NCI-H1694 treated with DMSO at 0.1 percent for 48 hours (cell line): ENCODE results near the gene HSD17B11.
A peak's percentile ranks its signal among the peaks of the same experiment; 100 is the strongest.
"Not testable (repeated sequence)": the region's sequence is repeated elsewhere in the genome, so short reads cannot be mapped to it uniquely, and the experiment has no call there.

ENCODE experiments used
- DNase-seq: peaks from one replicate; lab custom pipeline; 2025; lab: John Stamatoyannopoulos, UW

The HSD17B11 gene

GRCh38 chr4:87390891-87391575, at the start of gene HSD17B11:
TSS of gene HSD17B11 (minus strand) at chr4:87391188. CDS start at chr4:87391070, 118 bp downstream.
- peak; percentile 84 for DNase-seq

DNA sequence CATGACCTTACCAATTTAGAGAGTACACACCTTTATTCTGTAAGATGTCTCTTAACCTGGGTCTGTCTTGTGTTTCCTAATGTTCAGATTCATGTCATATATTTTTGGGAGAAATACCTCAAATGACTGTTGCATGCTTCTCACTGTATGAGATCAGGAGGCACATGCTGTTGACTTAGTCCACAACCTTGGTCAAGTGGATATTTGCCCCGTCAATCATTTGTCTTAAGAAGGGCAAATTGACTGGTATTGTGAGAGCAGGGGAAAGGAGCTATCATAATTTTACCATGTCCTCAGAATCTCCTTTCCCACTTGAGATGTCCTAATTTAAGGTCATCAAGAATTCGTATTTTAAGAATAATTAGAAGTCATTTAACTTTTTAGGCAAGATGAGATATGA, 42.4 kb upstream of the HSD17B11 start:
- no peak for DNase-seq

DNA sequence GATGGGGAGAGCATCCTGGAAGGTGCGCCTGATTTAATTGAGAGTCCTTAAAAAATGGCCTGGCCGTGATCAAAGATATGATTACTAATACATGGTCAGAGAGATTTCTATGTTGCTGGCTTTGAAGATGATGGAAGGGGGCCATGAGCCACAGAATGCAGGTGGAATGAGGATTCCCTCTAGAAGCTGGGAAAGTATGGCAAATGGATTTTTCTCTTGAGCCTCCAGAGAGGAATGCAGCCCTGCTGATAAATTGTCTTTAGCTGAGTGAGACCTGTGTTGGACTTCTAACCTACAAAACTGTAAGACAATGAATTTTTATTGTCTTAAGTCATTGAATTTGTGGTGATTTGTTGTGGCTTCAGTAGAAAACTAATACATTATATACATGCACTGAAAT, 39.0 kb upstream of the HSD17B11 start:
- no peak for DNase-seq

- DNase-seq, result no peak
These were observed 38.0 kb upstream of the HSD17B11 start for GRCh38 chr4:87428979-87429378.

DNA sequence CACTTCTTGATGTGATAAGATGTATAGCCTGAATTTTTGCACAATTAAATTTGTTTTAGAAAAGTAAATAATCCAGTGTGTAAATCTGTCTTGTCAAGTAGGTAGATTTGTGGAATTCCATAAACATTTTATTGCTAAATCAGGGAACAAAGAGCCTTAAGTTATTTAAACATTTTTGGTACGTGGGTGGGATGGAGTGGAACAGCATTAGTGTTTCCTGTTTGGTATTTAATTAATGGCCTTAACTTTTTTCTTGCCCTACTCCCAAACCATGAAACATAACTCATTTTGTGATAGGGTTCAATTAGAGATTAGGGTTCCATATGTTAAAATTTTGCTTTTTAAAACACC, 36.5 kb upstream of the HSD17B11 start:
- no peak for DNase-seq

DNA sequence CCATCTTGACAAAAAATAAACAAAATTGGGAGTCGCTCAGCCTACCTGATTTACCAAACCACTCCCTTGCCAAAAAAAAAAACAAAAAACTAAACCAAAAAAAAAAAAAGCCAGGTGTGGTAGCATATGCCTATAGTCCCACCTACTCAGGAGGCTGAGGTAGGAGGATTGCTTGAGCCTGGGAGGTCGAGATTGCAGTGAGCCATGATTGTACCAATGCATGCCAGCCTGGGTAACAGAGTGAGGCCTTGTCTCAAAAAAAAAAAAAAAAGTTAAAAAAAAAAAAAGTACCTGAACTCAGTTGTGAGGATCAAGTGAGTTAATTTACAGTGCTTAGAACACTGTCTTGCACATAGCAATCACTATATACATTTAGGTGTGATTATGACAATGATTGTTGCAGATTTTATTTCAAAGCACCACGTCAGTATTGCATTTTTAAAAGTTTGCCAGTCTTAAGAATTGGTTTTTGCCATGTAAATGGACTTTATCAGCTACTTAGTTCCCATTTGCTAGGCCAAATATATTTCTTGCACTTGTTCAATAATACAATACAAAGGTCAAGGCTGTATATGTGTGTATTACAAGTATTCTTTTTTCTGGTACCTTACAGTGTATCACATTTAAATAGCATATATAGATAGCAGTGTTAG, 36.0 kb upstream of the HSD17B11 start:
- no peak for DNase-seq

GRCh38 chr4:87425711-87426110, 34.7 kb upstream of the HSD17B11 start:
- DNase-seq, result no peak

GRCh38 chr4:87424099-87424543, 33.1 kb upstream of the HSD17B11 start:
- not testable (repeated sequence) for DNase-seq

GRCh38 chr4:87423317-87424098, 32.5 kb upstream of the HSD17B11 start:
- peak; percentile 46 for DNase-seq

DNA sequence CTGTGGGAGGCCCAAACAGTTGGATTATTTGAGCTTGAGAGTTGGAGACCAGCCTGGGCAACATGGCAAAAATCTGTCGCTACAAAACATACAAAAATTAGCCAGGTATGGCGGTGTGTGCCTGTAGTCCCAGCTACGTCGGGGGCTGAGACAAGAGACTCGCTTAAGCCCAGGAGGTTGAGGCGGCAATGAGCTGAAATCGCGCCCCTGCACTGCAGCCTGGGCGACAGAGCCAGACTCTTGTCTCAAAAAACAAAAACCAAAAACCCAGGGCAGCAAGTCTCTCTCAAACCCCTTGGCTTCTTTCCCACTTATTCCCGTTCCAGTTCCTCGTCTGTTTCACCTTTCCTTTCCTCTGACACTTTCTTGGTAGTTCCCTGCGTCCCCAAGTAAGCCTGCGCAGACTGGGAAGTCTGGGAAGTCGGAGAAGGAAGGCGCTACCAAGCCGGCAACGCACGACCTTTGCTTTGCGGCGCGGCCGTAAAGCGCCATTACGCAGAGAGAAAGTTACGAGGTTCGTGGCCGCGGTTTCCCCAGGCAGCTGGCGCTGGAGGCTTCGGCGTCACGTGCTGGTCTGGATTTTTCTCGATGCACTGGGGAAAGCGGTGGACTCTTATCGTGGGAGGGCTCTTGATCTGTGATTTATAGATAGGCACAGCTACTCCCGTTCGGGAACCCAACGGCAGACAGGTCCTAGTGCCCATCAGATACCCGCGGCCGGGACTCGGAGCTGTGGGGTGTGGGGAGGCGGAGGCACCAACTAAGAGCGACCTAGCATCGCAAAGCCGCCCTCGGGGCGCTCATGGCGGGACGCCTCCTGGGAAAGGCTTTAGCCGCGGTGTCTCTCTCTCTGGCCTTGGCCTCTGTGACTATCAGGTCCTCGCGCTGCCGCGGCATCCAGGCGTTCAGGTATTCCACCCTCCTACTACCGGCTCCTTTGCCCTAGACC, 31.4 kb upstream of the HSD17B11 start, which contains the start of gene NUDT9:
Gene NUDT9 (plus strand): TSS at position 470 of the 949 bp plus-strand sequence. CDS start 333 bp downstream, at position 803.
- DNase-seq, result peak; percentile 88

DNA sequence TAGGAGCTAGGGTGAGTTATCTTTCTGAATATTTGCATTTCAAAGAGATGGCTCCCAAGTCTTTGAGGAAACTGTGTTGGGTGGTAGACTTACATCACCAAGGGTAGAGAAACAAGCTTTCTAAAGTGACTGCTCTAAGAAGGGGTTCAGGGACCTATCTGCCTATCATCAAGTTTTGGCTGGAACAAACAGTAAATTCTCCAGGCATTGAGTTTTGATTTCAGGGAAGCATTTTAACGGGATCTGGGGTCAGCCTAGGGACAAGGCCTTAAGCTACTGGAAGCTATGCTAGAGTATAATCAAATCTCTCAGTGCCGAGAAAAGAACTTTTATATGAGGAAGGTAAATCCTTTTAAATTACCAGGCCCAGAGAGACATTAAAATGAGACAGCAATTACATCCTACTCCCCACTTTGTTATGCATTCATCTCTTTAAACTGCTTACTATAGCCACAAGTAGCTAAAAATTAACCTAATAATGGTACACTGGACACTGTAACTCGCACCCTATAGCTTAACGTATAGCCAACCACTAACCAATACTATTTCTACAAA, 29.4 kb upstream of the HSD17B11 start:
- DNase-seq, result no peak

DNA sequence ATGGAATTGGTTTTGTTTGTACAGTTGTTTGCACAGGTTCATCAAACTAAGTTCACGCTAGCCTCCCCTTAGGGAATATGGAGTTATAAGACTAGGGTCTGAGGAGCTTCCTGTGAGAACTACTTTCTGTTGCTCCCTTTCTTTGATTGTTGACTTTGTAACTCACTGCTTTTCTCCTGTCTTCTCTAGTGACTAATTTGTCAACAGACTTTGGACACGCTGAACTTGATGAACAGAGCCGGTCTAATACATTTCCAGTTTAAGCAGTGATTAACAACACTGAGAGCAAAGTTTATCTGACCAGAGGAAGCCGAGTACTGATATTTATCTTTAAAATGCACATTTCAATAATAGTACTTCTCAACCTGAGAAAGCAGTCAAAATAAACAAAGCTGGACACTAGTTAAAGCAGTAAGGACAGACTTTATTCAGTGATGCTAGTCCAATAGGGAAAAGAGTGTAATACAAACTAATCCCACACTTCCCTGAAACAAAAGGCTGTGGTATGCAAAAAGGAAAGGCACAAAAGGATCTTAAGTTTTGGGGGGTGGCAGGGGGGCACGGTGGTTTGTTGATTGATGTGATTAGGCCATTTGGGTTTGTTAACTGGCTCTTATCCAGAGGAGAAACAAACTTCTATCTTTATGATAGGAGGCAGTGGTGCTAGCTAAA, 28.7 kb upstream of the HSD17B11 start:
- no peak for DNase-seq

- DNase-seq, result not testable (repeated sequence)
These were observed 27.4 kb upstream of the HSD17B11 start for GRCh38 chr4:87418410-87418809.

- DNase-seq, result no peak
These were observed 26.0 kb upstream of the HSD17B11 start for GRCh38 chr4:87416965-87417364.

GRCh38 chr4:87414816-87415215, 23.8 kb upstream of the HSD17B11 start:
- DNase-seq, result no peak

DNA sequence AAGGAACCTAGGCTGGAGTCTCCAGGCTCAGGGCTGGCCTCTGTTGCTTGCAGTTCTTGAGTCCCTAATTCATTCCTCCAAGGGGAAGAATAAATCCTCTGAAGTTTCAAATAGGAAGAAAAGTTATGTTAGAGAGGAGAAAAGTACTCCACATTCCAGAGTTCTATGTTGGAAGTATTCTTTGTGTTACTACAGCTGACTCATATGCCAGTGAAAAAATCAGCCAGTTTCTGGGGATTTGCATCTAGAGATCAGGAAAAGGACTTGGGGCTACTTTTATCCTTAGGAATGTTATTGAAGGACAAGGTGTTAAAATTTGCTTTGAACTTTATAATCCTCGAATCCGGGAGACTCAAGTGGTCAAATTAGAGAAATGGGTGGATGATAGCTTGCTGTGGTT, 19.7 kb upstream of the HSD17B11 start:
- no peak for DNase-seq

GRCh38 chr4:87410157-87410556, 19.2 kb upstream of the HSD17B11 start:
- DNase-seq, result no peak

DNA sequence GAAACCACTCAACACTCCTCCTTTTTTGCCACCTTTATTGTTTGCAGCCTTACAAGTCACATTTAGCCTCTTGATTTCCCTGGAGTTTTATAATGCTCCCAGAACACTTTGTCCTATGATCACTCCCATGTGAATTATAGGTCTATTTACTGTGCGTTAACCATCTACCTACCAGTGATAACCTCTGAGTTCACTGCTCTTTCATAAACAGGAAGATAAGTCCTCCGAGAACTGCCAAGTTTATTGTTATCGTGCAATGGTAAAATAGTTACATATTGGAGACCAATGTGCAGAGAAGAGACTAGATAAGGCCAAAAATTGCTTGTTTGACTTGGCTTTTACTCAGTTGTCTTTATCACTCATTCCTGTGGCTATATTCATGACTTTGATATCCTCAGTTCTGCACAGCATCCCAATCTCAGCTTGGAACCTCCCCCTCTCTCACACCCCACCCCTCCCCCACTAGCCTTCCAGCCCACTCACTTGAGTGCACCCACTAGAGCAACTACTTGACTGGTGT, 18.5 kb upstream of the HSD17B11 start:
- no peak for DNase-seq

- DNase-seq, result not testable (repeated sequence)
These were observed 15.9 kb upstream of the HSD17B11 start for GRCh38 chr4:87406902-87407301.

- no peak for DNase-seq
These were observed 15.5 kb upstream of the HSD17B11 start for GRCh38 chr4:87406462-87406861.
